ENCODE measurements around the gene FADS2.
A peak's percentile ranks its signal among the peaks of the same experiment; 100 is the strongest.

FADS2 gene

DNA sequence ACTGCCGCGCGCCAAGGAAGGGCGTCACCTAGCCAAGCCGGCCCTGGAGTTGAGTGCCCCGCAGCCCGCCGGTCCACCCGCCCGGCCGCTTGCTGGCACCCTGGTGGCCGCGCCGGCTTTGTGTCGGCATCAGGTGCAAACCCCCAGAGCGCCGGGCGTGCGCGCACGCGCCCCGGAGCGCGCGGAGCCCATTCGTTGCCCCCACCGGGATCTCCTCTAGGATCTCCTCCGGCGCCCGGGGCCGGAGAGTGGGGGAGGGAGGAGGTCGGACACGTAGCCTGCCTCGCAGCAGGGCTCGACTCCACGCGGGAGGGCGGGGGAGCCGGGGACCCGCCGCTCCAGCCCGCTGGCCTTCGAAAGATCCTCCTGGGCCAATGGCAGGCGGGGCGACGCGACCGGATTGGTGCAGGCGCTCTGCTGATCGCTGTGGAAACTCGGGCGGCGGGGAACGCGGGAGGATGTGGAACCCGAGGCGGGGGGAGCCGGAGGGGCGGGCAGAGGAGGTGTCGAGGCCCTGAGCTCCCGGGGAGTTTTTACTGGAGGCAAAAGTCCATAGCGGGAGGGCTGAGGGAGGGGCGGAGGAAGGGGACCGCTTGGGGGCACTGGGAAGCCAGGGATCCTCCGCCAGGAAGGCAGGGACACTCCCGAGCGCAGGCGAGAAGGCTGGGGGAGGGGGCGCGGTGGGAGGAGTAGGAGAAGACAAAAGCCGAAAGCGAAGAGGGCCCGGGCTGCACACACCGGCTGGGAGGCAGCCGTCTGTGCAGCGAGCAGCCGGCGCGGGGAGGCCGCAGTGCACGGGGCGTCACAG lies at the start of gene FADS2:
TSS of gene FADS2 (plus strand) at position 730 of the 808 bp plus-strand sequence. CDS start 91 bp downstream, outside the sequence.
- DNase-seq, result peak; percentile 96

DNA sequence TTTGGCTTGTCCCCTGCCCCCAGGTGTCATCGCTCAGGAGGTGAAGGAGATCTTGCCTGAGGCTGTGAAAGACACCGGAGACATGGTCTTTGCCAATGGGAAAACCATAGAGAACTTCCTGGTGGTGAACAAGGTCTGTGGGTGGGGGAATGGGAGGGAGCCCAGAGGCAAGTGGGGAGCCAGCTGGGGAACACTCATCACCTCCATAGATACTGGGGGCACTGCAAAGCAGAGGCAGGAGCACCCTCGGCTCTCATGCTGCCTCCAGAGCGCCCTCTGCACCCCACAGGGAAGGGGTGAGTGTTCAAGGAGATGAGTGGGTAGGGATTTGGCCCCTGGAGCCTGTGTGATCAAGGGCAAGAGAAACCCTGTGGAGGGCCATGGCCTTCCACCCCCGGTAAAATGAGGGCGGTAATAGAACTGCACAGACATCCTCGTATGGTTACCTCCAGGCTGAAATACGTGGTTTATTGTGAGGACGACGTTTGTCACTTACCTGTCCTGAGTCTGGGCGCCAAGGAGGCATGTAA lies 49.7 kb upstream of the FADS2 start:
- no peak for DNase-seq

DNA sequence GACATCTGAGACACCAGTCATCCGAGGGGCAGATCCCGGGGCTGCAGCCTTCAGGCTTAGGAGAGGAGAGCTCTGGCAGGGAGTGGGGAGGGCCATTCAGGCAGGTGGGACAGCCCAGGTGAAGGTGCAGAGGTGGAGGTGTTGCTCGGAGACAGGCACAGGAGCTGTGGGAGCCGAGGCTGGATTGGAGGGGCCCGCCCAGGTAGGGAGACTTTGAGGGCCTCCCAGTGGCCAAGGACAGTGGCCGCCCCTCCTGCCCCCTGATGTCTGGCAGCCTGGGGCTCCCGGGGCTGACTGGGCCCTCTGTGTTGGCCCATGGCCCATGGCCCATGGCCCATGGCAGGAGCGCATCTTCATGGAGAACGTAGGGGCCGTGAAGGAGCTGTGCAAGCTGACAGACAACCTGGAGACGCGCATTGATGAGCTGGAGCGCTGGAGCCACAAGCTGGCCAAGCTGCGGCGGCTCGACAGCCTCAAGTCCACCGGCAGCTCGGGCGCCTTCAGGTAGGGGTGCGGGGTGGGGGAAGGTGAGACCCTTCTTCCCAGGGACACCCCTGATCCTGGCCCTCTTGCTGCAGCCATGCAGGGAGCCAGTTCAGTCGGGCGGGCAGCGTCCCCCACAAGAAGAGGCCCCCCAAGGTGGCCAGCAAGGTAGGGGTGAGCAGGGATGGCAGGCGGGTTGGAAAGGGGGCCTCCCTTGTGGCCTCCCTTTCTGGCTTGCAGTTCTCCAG lies 49.0 kb upstream of the FADS2 start:
- DNase-seq, result no peak

DNA sequence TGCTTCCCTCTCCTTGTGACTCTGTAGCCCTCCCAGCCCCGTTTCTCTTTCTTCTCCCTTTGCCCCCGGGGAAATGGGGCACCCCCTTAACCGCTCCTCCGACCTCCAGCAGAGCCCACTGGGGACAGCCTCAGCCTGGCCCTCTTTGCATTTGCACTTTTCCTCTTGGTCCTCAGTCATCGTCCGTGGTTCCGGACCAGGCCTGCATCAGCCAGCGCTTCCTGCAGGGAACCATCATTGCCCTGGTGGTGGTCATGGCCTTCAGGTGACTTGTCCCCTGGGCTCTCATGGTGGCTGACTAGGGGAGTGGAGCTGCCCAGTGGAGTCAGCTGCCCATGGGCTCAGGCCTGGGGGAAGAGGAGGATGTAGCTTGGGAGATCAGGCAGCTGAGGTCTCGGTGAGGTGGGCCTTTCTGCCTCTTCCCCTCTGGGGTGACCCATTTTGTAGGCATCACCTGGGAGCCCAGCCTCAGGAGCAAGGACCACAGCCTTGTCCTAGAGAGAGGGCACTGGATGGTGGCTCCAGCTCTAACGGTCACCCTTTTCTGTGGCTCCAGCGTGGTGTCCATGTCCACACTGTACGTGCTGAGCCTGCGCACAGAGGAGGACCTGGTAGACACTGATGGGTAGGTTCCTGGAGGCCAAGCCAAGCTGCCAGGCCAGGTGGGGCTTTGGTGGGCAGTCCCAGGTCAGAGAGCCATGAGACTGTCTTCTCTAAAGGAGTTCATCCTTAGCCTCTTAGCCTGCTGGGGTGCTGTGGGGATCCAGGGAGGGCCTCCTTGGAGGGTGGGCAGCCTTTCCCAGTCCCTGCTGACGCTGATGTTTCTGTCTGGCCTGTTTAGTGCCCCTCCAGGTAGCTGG lies 48.2 kb upstream of the FADS2 start:
- DNase-seq, result no peak

DNA sequence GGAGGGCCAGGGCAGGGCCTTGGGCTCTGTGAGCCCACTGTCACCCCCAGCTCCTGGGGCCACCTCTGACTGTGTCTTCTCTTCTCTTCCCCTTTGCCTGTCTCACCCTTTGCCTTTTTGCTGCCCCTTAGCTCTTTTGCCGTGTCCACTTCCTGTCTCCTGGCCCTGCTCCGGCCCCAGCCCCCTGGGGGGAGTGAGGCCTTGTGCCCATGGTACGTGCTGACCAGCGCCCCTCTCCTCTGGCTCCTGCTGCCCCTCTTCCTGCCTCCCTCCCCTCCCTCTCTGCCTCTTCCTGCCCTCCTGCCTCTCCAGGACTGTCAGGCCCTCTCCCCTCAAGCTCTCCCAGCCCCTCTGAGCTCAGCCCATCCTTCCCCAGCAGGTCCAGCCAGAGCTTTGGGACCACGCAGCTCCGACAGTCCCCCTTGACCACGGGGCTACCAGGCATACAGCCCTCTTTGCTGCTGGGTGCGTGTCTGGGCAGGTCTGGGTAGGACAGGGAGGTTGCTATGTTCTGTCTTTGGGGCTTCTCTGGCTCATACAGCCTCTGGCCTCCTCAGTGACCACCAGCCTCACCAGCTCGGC lies 47.4 kb upstream of the FADS2 start:
- no peak for DNase-seq

DNA sequence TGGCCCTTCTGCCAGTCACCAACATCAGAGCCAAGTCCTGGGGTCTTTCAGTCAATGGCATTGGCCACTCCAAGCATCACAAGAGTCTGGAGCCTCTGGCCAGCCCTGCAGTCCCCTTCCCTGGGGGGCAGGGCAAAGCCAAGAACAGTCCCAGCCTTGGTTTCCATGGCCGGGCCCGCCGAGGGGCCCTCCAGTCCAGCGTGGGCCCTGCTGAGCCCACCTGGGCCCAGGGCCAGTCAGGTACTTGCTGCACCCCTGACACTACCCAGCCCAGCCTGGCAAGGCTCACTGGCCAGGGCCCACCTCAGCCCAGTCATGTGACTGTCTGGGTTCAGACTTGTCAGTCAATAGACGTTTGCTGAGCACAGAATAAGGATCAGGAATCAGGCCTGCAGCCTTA lies 46.5 kb upstream of the FADS2 start:
- no peak for DNase-seq

DNA sequence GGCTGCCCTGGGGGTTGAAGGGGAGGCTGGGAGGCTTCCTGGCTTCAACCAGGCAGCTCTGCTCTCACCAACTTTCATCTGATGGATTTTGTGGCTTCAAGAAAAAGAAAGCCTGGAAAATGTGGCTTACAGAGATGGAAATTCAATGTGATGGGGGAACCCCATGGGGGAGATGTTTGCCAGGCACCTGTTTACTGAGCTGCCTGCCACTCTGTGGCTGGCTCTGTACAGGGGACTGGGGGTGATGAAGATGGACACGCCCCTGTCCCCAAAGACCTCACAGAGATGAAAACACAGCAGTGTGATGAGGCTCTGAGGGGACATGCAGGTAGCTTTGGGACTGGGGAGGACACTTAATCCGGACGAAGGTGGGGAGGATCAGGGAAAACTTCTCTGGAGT lies 45.8 kb upstream of the FADS2 start:
- no peak for DNase-seq

DNA sequence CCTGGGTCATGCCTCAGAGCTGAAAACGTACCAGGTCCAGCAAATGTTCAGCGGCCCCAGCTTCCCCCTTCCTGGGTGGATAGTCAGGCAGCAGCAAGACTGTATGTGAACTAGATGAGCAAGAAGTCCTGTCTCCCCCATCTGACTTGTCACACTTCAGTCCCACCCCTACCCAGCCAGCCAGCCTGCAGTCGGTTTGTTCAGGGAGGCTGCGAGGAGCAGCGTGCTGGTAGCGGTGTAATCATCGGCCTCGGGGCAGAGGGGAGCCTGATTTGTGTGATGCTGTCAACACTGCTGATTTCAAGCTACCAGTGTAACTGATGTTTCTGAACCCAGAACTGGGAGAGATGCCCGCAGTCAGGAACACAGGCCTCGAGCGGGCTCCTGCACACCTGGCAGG lies 45.3 kb upstream of the FADS2 start:
- DNase-seq, result no peak

DNA sequence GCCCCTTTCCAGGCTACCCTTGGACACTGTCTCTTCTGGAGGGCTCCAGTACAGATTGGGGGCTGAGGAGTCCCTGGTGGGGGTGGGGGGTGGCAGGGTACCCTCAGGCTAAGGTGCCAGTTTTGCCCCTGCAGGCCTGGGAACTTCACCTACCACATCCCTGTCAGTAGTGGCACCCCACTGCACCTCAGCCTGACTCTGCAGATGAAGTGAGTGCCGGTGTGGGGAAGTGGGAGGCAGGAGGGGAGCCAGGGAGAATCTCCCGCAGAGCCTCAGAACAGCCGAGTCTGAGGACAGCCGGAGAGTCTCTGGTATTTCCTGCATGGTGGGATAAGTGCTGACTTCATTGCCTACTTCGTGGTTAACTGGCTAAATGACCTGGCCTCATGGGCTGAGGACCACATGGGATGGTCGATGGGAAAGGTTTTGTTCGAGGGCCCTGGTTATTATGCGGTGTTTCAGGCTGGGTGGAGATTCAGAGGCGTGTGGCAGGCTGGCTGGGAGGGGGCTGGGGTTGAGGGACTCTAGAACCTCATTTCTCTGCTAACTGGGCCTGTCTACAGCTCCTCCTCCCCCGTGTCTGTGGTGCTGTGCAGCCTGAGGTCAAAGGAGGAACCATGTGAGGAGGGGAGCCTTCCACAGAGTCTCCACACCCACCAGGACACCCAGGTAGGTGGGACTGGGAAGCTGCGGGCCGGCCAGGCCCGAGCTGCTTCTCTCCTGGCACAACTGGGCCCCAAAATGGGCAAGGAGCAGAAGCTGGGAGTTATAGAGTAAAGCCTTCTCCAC lies 44.2 kb upstream of the FADS2 start:
- DNase-seq, result no peak

DNA sequence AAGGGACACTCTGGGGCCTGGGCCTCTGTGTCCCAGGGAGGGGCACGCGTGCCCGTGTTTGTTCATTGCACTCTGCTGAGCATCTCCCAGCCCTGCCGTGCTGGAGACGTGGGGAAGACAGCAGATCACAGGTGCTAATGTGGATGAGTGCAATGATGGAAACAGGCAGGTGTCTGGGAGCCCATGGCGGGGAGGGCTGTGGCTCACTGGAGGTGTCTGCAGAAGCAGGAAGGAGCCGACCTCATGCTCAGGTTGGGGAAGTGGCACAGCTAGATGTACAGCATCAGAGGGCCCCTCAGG lies 43.6 kb upstream of the FADS2 start:
- DNase-seq, result no peak

DNA sequence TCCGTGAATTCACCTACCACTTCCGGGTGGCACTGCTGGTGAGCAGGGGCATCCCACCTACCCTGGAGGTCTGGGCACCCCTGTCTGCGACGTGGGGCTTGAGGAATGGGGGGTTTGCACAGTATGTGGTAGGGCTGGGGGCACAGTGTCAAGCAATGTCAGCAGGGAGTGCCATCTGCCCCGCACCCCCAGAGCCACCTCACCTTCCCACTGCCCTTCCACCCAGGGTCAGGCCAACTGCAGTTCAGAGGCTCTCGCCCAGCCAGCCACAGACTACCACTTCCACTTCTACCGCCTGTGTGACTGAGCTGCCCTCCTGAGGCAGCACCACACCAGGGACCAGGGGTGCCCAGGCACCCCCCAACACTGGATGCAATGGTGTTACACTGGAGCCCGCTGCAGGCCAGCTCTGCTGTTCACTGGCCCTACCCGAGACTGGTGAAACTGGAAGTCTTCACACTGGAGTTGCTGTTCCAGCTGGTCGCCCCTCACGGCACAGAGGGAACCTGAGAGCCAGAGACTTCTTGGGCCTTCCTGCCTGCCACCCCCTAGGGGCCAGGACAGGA lies 42.2 kb upstream of the FADS2 start:
- DNase-seq, result no peak

DNA sequence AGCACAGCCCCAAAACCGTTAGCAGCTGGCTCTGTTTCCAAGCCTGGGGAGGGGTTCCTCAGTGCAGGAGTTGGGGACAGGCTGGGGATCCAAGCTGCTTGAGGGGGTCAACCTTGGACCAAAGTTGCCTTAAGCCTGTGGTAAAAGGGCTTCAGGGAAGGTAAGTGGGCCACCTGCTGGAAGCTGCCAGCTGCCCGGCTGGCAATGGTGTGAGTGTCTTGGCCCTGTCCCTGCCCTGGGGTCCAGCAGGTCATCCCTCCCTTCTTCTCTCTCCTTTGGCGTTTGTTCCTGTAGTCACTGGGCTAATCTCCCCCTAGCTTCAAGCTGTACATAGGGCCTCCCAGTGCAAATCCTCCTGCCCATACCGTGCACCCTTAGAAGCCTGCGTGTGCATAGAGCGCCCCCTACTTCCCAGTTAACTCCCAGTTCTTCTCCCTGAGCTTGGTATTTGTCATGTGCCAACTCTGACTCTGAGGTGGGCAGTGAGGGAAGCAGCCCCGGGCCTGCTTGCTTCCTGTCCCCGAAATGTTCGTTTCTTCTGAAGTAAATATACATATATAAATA lies 40.1 kb upstream of the FADS2 start:
- DNase-seq, result peak; percentile 62

DNA sequence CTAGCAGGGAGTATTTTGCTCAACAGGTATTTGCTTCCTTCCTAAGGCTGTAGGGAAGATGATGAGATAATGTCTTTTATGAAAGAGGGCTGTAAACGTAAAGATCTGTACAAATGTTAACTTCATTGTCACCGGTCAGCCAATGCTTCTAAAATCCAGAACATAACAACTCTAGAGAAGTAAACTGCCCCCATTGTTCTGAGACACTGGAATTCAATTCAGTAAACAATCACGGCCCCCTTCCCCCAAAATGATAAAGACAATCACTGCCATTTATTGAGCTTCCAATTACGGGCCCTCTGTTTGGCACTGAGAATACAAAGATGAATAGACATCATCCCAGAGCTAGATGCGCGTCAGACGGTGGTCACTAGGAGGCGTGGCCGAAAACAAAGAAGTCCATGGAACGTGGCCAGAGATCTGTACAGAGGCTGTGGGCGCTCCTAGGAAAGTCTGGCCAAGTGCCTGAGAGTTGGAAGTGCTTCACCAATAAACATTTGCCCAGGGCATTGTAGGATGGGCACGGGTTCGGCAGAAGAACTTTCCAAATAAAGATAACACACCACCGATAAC lies 36.3 kb upstream of the FADS2 start:
- peak; percentile 85 for DNase-seq

DNA sequence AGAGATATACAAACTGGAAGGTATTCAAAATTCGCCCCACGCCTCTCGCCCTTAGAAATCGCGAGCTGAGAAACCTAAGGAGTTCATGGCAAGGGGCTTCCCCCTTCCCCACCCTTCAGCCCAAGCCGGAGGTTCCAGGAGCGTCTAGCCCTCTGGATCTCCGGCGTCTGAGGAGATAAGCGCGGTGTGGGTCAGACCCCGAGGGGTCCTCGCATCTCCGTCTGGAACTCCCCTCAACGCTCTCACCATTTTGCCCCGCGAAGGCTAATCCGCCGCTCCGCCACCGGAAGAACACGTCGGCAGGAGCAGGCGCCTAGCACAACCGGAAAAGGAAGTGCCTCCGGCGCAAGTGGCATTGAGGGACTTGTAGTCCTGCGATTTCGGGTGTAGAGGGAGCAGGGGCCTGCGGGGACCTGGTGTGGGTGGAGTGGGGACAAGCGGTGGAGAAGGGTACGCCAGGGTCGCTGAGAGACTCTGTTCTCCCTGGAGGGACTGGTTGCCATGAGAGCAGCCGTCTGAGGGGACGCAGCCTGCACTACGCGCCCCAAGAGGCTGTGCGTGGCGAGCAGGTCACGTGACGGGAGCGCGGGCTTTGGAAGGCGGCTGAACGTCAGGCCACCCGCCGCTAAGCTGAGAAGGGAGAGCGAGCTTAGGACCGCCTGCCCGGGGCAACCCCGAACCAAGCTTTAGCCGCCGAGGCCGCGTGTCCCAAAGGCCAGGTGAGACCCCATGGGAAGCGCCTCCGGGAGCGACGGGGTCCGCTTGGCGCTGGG lies 35.6 kb upstream of the FADS2 start, which contains the start of the genes FEN1 and TMEM258:
TSS of gene FEN1 (plus strand) at position 602 of the 773 bp plus-strand sequence. CDS start 2,451 bp downstream, outside the sequence.
TSS of gene TMEM258 (minus strand) at position 290 of the 773 bp plus-strand sequence. CDS start at position 249, 41 bp downstream.
- peak; percentile 97 for DNase-seq

DNA sequence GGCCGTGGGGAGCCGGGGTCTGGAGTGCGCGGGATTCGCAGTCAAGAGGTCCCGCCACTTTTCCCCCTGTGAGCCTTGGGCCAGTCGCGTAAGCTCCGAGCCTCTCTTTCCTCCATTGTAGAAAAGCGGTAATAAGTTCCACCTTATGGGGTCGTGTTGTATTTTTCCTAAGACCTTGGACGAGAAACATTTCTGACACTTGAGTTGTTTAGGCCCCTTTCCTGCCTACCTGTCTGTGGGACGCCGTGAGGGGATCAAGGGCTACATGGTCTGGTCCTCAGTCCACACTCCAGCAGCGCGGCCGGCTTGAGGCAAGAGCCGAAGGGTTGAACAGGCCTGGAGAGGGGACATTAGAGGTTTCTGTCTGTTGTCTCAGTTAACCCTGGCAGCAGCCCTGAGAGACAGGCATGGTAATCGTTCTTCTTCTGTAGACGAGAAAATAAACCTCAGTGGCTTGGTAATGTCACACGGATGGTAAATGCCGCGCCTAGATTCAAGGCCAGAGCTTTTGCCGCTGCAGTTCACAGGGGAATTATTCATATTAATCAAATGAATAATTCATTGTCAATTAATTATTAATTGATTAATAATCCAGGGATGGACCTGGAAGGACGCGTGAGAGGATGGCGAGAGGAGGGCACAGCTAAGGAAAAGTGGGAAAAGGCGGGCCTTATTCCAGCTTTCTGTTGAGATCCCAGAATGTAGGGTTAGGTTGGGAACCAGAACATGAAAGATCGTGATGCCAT lies 34.8 kb upstream of the FADS2 start:
- peak; percentile 41 for DNase-seq

DNA sequence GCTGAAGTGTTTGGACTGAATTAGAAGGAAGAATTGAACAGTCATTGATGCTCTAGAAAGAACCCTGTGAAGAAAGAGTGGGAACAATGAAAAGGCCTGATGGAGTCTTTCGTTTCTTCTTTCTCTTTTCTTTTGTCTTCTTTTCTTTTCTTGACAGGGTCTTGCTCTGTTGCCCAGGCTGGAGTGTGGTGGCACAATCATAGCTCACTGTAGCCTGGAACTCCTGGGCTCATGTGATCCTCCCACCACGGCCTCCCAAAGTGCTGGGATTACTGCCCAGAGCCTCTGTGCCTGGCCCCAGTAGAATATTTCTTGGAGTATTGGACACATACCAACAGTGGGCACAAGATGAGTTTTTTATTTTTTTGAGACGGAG lies 34.3 kb upstream of the FADS2 start:
- no peak for DNase-seq

DNA sequence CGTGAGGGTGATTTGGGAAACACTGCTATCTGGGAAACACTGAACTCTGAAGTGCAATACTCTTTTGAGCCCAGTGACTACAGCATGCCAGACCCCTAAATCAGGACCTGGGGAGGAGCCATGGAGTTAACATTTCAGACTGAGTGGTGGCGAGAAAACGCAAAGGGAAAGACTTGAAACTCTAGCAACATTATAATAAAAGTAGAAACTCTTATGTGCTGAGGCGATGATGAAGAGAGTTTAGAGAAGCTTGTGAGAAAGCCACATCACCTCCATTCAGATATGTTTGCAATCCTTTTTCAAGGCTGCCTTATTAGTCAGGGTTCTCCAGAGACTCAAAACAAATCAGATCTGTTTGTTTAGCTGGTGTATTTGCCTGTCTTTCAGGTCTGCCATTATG lies 33.5 kb upstream of the FADS2 start:
- no peak for DNase-seq

DNA sequence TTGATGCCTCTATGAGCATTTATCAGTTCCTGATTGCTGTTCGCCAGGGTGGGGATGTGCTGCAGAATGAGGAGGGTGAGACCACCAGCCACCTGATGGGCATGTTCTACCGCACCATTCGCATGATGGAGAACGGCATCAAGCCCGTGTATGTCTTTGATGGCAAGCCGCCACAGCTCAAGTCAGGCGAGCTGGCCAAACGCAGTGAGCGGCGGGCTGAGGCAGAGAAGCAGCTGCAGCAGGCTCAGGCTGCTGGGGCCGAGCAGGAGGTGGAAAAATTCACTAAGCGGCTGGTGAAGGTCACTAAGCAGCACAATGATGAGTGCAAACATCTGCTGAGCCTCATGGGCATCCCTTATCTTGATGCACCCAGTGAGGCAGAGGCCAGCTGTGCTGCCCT lies 32.6 kb upstream of the FADS2 start:
- DNase-seq, result no peak

DNA sequence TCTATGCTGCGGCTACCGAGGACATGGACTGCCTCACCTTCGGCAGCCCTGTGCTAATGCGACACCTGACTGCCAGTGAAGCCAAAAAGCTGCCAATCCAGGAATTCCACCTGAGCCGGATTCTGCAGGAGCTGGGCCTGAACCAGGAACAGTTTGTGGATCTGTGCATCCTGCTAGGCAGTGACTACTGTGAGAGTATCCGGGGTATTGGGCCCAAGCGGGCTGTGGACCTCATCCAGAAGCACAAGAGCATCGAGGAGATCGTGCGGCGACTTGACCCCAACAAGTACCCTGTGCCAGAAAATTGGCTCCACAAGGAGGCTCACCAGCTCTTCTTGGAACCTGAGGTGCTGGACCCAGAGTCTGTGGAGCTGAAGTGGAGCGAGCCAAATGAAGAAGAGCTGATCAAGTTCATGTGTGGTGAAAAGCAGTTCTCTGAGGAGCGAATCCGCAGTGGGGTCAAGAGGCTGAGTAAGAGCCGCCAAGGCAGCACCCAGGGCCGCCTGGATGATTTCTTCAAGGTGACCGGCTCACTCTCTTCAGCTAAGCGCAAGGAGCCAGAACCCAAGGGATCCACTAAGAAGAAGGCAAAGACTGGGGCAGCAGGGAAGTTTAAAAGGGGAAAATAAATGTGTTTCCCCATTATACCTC lies 32.1 kb upstream of the FADS2 start:
- DNase-seq, result no peak

Measured in RPMI8226 (cell line).